Measurements from ENCODE around the gene TGFBR3L. TPM values are rescaled to one million over a fixed set of nuclear protein-coding genes. Genes with fewer than 3 reads are reported as not detected.

TGFBR3L gene
- total RNA-seq, 4 donors from 2014 or later: 2.2 to 8.3 (median 6.1) TPM

GRCh38 chr19:7920519-7921301 is 6.1 kb downstream of the TGFBR3L start:
- H3K4me1 ChIP-seq: peaks cover 50 to 93% (median 92%) of the 10 kb centered on the region in 4 donors
- peak overlapping the region; percentile 76 to 93 (median 80) for H3K4me3 ChIP-seq
- peaks cover 11 to 41% (median 23%) of the 10 kb centered on the region in 4 donors for H3K27me3 ChIP-seq
- TF ChIP-seq CTCF (IDR thresholded peaks at IDR 0.05) (no peak), POLR2AphosphoS5 (IDR thresholded peaks at IDR 0.05) (peak; percentile 84 to 91), POLR2A (IDR thresholded peaks at IDR 0.05; ENCODE audit: low read depth) (peak; percentile 52), EP300 (IDR thresholded peaks at IDR 0.05) (no peak)
- 0% methylated on average over 30 of the region's 62 CpGs for WGBS
- intact Hi-C loops (cut with DNase I): no loop called here
- DNase-seq (ENCODE audit: extremely low spot score): peak; percentile 100
- H3K36me3 ChIP-seq: peaks cover 9 to 19% (median 16%) of the 10 kb centered on the region in 4 donors
- peak overlapping the region; percentile 94 to 96 (median 96) for H3K27ac ChIP-seq (replicated peaks in 1 of 4)
- H3K9me3 ChIP-seq: no peaks in the 10 kb centered on the region

GRCh38 chr19:7921302-7921966 is 6.8 kb downstream of the TGFBR3L start:
- peak overlapping the region; percentile 76 to 93 (median 80) for H3K4me3 ChIP-seq
- H3K4me1 ChIP-seq: peaks cover 46 to 93% (median 89%) of the 10 kb centered on the region in 4 donors
- H3K27ac ChIP-seq (replicated peaks in 1 of 4): peak overlapping the region; percentile 91 to 96 (median 94)
- H3K27me3 ChIP-seq: peaks cover 6 to 34% (median 16%) of the 10 kb centered on the region in 4 donors
- intact Hi-C loops (cut with DNase I): no loop called here
- H3K36me3 ChIP-seq: peaks cover 9 to 19% (median 16%) of the 10 kb centered on the region in 4 donors
- H3K9me3 ChIP-seq: no peaks in the 10 kb centered on the region
- TF ChIP-seq POLR2AphosphoS5 (IDR thresholded peaks at IDR 0.05) (no peak), CTCF (IDR thresholded peaks at IDR 0.05) (no peak), EP300 (IDR thresholded peaks at IDR 0.05) (no peak), POLR2A (IDR thresholded peaks at IDR 0.05; ENCODE audit: low read depth) (no peak)
- 37% methylated on average over 15 of the region's 17 CpGs for WGBS
- no peak for DNase-seq (ENCODE audit: extremely low spot score)

GRCh38 chr19:7921967-7922835 is 7.6 kb downstream of the TGFBR3L start:
- Histone ChIP-seq H3K4me3 (peak overlapping the region; percentile 76 to 93 (median 80)), H3K4me1 (peaks cover 46 to 93% (median 89%) of the 10 kb centered on the region in 4 donors), H3K36me3 (peaks cover 9 to 23% (median 18%) of the 10 kb centered on the region in 4 donors), H3K27me3 (peaks cover 5 to 27% (median 13%) of the 10 kb centered on the region in 4 donors), H3K9me3 (no peaks in the 10 kb centered on the region), H3K27ac (replicated peaks in 1 of 4) (peak overlapping the region; percentile 91 to 96 (median 94))
- intact Hi-C loops (cut with DNase I): no loop called here
- WGBS: 82% methylated on average over 28 of the region's 31 CpGs
- TF ChIP-seq CTCF (IDR thresholded peaks at IDR 0.05): no peak
- TF ChIP-seq EP300 (IDR thresholded peaks at IDR 0.05): no peak
- no peak for TF ChIP-seq POLR2AphosphoS5 (IDR thresholded peaks at IDR 0.05)
- TF ChIP-seq POLR2A (IDR thresholded peaks at IDR 0.05; ENCODE audit: low read depth): no peak
- no peak for DNase-seq (ENCODE audit: extremely low spot score)

- intact Hi-C loops (cut with DNase I): no loop called here
- Histone ChIP-seq H3K36me3 (peaks cover 9 to 23% (median 18%) of the 10 kb centered on the region in 4 donors), H3K4me3 (no peak overlapping the region), H3K27ac (replicated peaks in 1 of 4) (peak overlapping the region; percentile 91 to 96 (median 94)), H3K27me3 (peaks cover 0 to 20% (median 7%) of the 10 kb centered on the region in 4 donors), H3K9me3 (no peaks in the 10 kb centered on the region), H3K4me1 (peaks cover 44 to 93% (median 89%) of the 10 kb centered on the region in 4 donors)
- WGBS: 89% methylated on average over 5 of the region's 8 CpGs
- TF ChIP-seq POLR2A (IDR thresholded peaks at IDR 0.05; ENCODE audit: low read depth) (no peak), EP300 (IDR thresholded peaks at IDR 0.05) (no peak), CTCF (IDR thresholded peaks at IDR 0.05) (no peak), POLR2AphosphoS5 (IDR thresholded peaks at IDR 0.05) (no peak)
- no peak for DNase-seq (ENCODE audit: extremely low spot score)
Measured at GRCh38 chr19:7922836-7923195, 8.2 kb downstream of the TGFBR3L start.

Measured in esophagus muscularis mucosa (tissue), 4 donors.